Epithelial cell of proximal tubule (primary cell): Measurements from ENCODE around the gene CEL. TPM values are rescaled to one million over a fixed set of nuclear protein-coding genes. Genes with fewer than 3 reads are reported as not detected.

ENCODE experiments used
- DNase-seq: peaks from one replicate; pipeline ENCODE4 v3.0.0-alpha.2; 2011; ENCODE audit warnings: low read depth
- H3K4me3 ChIP-seq: 2 replicates; pipeline ENCODE4 v1.5.1; 2011; ENCODE audit warnings: low read depth, mild to moderate bottlenecking, low read length
- total RNA-seq: library from RNA; depleted of rRNA; stranded (reverse); fragments of >200 nt; gene quantifications from 2 replicates; pipeline ENCODE4 v1.2.3, GENCODE V29; 2015
- TF ChIP-seq, protein P1 (sequence below): conservative IDR thresholded peaks from 2 replicates; pipeline ENCODE4 v1.5.1; 2012; ENCODE audit warnings: low read depth, mild to moderate bottlenecking, low read length

CEL gene
- total RNA-seq, 1 donor from 2014 or later = 0.58 TPM

DNA sequence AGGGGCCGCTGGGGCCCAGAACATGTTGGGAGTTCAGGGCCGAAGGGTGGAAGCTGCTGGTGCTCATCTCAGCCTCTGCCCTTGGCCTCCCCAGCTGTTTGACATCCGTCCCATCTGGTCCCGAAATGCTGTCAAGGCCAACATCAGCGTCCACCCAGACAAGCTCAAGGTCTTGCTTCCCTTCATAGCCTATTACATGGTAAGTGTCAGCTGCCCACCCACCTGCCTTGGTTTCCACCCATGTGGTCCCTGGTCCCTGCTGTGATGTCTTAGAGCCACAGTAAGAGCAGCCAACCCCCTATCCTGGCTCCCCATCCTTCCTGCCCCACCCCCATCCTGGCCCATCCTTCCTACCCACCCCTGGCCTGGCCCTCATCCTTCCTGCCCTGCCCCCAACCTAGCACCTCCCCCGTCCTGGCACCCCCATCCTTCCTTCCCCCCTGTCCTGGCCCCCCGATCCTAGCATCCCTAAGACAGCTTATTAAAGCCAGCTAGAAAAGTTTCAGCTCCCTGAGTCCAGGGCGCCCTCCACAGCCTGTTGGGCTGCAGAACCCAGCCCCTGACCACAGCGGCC is 9.7 kb upstream of the CEL start:
- no peak overlapping the region for H3K4me3 ChIP-seq
- DNase-seq = no peak
- TF ChIP-seq, protein P1, sequence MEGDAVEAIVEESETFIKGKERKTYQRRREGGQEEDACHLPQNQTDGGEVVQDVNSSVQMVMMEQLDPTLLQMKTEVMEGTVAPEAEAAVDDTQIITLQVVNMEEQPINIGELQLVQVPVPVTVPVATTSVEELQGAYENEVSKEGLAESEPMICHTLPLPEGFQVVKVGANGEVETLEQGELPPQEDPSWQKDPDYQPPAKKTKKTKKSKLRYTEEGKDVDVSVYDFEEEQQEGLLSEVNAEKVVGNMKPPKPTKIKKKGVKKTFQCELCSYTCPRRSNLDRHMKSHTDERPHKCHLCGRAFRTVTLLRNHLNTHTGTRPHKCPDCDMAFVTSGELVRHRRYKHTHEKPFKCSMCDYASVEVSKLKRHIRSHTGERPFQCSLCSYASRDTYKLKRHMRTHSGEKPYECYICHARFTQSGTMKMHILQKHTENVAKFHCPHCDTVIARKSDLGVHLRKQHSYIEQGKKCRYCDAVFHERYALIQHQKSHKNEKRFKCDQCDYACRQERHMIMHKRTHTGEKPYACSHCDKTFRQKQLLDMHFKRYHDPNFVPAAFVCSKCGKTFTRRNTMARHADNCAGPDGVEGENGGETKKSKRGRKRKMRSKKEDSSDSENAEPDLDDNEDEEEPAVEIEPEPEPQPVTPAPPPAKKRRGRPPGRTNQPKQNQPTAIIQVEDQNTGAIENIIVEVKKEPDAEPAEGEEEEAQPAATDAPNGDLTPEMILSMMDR = no peak

DNA sequence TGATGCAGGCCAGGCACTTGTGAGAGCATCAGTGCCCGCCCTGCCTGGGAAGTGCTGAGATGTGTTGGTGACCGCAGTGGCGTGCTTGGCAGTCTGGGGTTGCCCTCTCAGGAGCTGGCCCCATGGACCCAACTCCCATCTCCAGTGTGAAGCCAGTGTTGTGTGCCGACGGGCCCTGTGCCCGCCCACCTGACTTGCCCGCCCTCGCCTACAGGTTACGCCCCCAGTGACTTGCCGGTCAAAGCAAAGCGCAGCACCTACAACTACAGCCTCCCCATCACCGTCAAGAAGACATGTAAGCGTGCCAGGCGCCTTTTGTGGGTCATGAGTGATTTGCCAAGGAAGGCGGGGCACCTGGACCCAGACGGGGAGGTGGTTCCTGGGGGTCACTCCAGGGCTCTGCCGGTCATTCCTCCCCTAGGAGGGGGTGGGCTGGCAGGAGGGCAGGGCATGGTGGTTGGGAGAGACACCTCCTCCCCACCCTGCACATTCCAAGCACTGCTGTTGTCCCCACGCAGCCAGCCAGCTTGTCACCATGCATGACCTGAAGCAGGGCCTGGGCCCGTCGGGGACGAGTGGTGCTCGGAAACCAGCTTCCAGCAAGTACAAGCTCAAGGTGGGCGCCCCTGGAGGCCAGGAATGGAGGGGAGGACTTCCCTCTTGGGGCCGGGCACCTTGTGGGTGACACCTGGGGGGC is 7.4 kb upstream of the CEL start:
- no peak overlapping the region for H3K4me3 ChIP-seq
- no peak for DNase-seq
- TF ChIP-seq, protein P1 = no peak

- no peak for DNase-seq
- no peak overlapping the region for H3K4me3 ChIP-seq
- TF ChIP-seq, protein P1 = no peak
These were observed 6.8 kb upstream of the CEL start for GRCh38 chr9:133054966-133055365.

DNA sequence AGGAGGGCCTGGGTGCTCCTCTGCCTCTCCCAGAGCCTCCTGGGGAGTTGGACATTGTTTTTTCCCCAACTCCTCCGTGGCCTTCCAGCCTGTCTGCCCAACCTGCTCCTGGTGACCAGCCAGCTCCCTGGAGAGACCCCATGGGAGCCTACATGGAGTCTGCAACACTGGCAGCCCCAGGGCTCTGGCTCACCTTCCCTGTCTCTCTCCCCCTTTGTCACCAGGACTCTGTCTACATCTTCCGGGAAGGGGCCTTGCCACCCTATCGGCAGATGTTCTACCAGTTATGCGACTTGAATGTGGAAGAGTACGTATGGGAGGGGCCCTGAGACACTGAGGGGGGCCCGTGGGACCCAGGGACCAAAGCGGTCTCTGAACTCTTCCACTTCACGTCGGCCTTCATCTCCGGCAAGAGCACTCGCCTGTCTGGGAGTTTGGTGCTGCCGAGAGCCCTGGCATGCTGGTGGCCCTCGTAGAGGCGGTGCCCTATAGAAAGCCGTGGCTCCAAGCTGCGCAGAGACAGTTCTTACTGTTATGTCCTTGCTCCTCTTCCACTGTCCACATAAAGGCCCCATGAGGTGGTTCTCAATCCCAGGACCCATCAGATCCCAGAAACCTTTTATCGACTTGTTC is 5.9 kb upstream of the CEL start:
- TF ChIP-seq, protein P1 = no peak
- DNase-seq = no peak
- no peak overlapping the region for H3K4me3 ChIP-seq

- no peak overlapping the region for H3K4me3 ChIP-seq
- no peak for DNase-seq
These were observed 5.2 kb upstream of the CEL start for GRCh38 chr9:133056533-133056932.

GRCh38 chr9:133057006-133057405 is 4.8 kb upstream of the CEL start:
- no peak overlapping the region for H3K4me3 ChIP-seq
- no peak for DNase-seq
- TF ChIP-seq, protein P1 = no peak

More at GRCh38 chr9:133056533-133056932, 5.2 kb upstream of the CEL start:
- TF ChIP-seq, protein P1 = no peak

DNA sequence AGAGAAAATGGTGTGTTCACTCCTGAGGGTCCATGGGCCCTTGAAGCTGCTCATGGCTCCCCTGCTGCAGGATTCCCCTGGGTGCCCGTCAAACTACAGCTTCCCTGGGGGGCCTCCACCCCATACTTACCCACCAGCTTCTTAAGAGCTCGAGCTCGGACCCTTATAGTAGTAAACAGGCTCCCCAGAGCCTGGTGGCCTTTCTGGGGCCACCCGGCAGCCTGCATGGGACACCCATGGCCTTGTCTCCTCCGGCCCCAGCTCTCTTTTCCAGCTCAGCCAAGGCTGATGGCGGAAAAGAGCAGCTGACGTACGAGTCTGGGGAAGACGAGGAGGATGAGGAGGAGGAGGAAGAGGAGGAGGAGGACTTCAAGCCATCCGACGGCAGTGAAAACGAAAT is 4.2 kb upstream of the CEL start:
- no peak overlapping the region for H3K4me3 ChIP-seq
- no peak for DNase-seq
- TF ChIP-seq, protein P1 = no peak
